ENCODE measurements around the gene OVAAL. TPM values are rescaled to one million over a fixed set of nuclear protein-coding genes. Genes with fewer than 3 reads are reported as not detected.

OVAAL gene
- total RNA-seq, 1 donor from 2014 or later: not detected

DNA sequence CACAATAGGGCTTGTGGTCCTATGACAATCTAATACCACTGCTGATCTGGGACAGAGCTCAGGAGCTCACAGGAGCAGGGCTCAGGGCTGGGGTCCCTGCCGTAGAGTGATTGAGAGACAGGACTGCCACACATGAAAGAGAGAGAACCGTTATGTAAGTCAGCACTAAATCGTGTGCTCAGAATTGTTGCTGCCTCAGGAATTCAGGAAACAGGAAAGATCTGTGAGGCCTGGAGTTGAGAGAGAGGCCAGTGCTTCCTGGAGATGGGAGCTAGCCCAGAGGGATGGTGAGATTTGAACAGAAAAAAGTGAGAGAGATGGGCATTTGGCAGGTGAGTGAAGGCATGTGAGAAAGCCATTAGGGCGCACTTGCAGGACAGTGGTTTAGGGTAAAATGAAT is 38.9 kb upstream of the OVAAL start:
- TF ChIP-seq, protein P1, sequence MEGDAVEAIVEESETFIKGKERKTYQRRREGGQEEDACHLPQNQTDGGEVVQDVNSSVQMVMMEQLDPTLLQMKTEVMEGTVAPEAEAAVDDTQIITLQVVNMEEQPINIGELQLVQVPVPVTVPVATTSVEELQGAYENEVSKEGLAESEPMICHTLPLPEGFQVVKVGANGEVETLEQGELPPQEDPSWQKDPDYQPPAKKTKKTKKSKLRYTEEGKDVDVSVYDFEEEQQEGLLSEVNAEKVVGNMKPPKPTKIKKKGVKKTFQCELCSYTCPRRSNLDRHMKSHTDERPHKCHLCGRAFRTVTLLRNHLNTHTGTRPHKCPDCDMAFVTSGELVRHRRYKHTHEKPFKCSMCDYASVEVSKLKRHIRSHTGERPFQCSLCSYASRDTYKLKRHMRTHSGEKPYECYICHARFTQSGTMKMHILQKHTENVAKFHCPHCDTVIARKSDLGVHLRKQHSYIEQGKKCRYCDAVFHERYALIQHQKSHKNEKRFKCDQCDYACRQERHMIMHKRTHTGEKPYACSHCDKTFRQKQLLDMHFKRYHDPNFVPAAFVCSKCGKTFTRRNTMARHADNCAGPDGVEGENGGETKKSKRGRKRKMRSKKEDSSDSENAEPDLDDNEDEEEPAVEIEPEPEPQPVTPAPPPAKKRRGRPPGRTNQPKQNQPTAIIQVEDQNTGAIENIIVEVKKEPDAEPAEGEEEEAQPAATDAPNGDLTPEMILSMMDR (IDR thresholded peaks at IDR 0.05): no peak

DNA sequence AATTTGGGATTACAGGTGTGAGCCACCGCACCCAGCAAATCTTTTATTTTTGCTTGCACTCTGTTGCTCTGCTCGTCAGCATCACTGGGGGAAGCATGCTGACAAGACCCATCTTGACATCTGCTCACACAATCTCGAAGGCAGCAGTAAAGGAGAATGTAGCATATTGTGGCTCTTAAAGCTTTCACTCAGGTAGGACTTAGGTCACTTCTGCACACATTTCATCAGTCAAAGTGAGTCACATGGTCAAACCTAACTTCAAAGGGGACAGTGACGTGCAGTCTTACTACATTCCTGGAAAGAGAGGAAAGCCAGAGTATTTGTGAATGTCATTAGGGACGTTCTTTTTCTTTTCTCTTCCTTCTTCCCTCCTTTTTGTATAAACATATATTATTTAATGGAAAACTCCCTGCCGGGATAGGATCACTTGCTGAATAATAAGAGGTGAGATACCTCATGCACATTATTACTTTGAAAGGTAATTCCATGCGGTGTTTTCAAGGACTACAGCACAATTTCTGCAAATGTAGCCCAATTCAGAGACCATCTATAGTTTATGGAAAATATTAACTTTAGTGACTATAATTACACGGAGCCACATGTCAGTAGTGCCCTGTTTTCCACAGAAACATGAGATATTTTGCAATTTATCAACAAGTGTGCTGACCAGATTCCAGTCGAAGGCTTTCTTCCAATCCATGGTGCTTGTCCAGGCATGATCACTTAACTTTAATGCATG is 37.1 kb upstream of the OVAAL start:
- peaks cover 24% of the 10 kb centered on the region for H3K4me1 Mint-ChIP-seq (ENCODE audit: unreplicated experiment)

More for the DNA sequence above, 38.9 kb upstream of the OVAAL start:
- H3K4me1 Mint-ChIP-seq (ENCODE audit: unreplicated experiment): peaks cover 22% of the 10 kb centered on the region
- H3K27me3 Mint-ChIP-seq (ENCODE audit: unreplicated experiment): no peaks in the 10 kb centered on the region
- no peak for DNase-seq (ENCODE audit: extremely low spot score, unreplicated experiment)
- H3K27ac Mint-ChIP-seq (ENCODE audit: unreplicated experiment): no peak overlapping the region
- H3K36me3 Mint-ChIP-seq (ENCODE audit: unreplicated experiment): no peaks in the 10 kb centered on the region
- no peak overlapping the region for H3K4me3 Mint-ChIP-seq (ENCODE audit: unreplicated experiment)
- H3K9me3 Mint-ChIP-seq (ENCODE audit: unreplicated experiment): no peaks in the 10 kb centered on the region

DNA sequence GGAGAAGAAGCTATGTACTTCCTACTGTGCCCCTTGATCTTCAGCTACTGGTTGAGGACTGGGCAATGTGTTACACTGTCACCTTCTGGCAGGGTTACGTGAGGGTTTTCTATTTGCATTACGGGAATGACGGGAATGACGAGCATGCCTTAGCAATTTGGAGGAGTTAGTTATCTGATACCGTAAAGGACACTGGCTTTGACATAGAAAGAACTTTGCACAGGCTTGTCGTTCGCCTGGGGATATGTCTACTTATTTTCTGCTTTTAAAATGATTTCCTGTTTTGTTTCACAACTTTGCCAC is 36.6 kb upstream of the OVAAL start:
- no peak overlapping the region for H3K27ac Mint-ChIP-seq (ENCODE audit: unreplicated experiment)
- no peaks in the 10 kb centered on the region for H3K27me3 Mint-ChIP-seq (ENCODE audit: unreplicated experiment)
- TF ChIP-seq, protein P1 (IDR thresholded peaks at IDR 0.05): no peak
- peaks cover 25% of the 10 kb centered on the region for H3K4me1 Mint-ChIP-seq (ENCODE audit: unreplicated experiment)
- no peaks in the 10 kb centered on the region for H3K9me3 Mint-ChIP-seq (ENCODE audit: unreplicated experiment)
- no peaks in the 10 kb centered on the region for H3K36me3 Mint-ChIP-seq (ENCODE audit: unreplicated experiment)
- H3K4me3 Mint-ChIP-seq (ENCODE audit: unreplicated experiment): no peak overlapping the region
- no peak for DNase-seq (ENCODE audit: extremely low spot score, unreplicated experiment)

More for the DNA sequence above, 37.1 kb upstream of the OVAAL start:
- no peak overlapping the region for H3K27ac Mint-ChIP-seq (ENCODE audit: unreplicated experiment)
- H3K9me3 Mint-ChIP-seq (ENCODE audit: unreplicated experiment): no peaks in the 10 kb centered on the region
- TF ChIP-seq, protein P1 (IDR thresholded peaks at IDR 0.05): no peak
- no peaks in the 10 kb centered on the region for H3K36me3 Mint-ChIP-seq (ENCODE audit: unreplicated experiment)
- no peaks in the 10 kb centered on the region for H3K27me3 Mint-ChIP-seq (ENCODE audit: unreplicated experiment)
- no peak for DNase-seq (ENCODE audit: extremely low spot score, unreplicated experiment)
- no peak overlapping the region for H3K4me3 Mint-ChIP-seq (ENCODE audit: unreplicated experiment)

DNA sequence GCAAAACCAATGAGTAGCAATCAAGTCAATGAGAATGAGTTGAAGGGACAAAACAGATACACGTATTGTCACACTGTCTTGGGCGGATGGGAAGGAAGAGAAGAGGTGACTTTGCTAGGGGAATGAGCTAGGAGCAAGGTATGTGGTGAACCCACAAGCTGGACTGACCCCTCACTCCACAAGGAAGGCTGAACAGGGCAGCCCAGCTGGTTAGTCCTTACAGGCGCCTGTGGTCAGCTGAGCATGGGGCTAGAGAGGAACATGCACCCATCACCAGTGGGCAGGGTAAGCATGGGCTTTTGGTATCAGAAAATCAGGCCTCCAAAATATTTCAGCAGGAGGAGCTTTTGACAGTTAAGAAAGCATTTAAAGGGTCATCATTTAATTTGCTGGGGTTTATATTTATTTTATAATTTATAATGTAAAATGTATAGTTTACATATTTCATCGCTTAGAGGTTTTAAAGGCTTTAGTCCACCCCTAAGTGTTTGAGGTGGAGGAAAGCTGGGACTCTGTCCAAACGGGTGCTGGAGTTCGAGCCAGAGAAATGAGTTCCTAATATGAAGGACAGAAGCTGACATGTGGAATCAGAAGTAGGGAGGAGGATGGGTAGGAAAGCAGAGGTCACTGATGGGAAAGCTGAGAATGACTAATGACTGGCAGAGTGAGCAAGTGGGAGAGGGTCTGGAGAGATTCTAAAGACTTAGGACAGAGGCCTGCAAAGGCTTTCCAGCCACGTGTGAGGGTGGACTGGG is 34.4 kb upstream of the OVAAL start:
- Mint-ChIP-seq H3K27ac (ENCODE audit: unreplicated experiment) (no peak overlapping the region), H3K4me1 (ENCODE audit: unreplicated experiment) (peaks cover 35% of the 10 kb centered on the region), H3K27me3 (ENCODE audit: unreplicated experiment) (no peaks in the 10 kb centered on the region), H3K9me3 (ENCODE audit: unreplicated experiment) (no peaks in the 10 kb centered on the region), H3K4me3 (ENCODE audit: unreplicated experiment) (no peak overlapping the region), H3K36me3 (ENCODE audit: unreplicated experiment) (no peaks in the 10 kb centered on the region)
- TF ChIP-seq, protein P1 (IDR thresholded peaks at IDR 0.05): no peak
- peak; percentile 63 for DNase-seq (ENCODE audit: extremely low spot score, unreplicated experiment)
